GM18520 (cell line): ENCODE results near the gene MOCOS.
"Not testable (repeated sequence)": the region's sequence is repeated elsewhere in the genome, so short reads cannot be mapped to it uniquely, and the experiment has no call there.

Experiments
- ATAC-seq: cut with Tn5 transposase; IDR thresholded peaks from one replicate; pipeline ENCODE4 v1.9.1; 2021; ENCODE audit not compliant: unreplicated experiment

Gene MOCOS

DNA sequence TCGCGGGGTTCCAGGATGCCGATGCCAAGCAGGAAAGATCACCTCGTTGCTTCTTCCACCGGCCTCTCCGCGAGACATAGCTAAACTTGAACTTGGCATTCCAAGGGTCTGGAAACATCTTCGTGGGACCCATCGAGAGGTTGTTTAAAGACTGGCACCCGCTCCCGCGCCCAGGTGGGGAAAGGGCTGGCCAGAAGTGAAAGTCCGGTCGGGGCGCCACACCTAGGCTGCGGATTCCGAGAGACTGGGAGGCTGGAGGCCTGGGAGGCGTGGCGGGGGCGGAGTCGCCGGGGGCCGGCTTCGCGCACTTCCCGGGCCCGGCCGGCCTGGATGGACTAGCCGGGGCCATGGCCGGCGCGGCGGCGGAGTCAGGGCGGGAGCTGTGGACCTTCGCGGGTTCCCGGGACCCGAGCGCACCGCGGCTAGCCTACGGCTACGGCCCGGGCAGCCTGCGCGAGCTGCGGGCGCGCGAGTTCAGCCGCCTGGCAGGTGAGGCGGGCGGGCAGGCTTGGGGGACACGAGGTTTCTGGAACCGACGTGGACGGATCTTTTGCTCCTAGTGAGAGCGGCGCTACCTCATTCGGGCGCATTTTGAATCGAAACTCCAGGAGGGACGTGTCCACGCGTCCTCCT is at the start of gene MOCOS:
Gene MOCOS, plus strand, starts transcription at position 305 of the 633 bp plus-strand sequence. Its CDS starts 43 bp downstream, at position 348.
- ATAC-seq = peak; percentile 63

GRCh38 chr18:36139245-36139644 is 48.1 kb upstream of the MOCOS start:
- ATAC-seq = no peak

DNA sequence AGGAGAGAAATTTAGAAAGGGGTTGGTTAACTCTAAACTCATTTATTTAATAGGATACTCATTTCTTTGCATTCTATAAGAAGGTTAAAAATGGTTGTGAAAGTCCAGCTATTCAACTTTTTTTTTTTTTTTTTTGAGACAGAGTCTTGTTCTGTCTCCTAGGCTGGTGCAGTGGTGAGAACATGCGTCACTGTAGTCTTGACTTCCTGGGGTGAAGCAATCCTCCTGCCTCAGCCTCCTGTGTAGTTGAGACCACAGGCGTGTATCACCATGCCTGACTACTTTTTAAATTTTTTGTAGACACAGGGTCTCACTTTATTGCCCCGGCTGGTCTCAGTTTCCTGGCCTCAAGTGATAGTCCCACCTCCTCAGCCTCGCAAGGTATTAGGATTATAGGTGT is 45.7 kb upstream of the MOCOS start:
- no peak for ATAC-seq

- ATAC-seq = no peak
These were observed 44.5 kb upstream of the MOCOS start for GRCh38 chr18:36142751-36143150.

- no peak for ATAC-seq
These were observed 43.9 kb upstream of the MOCOS start for GRCh38 chr18:36143391-36143790.

DNA sequence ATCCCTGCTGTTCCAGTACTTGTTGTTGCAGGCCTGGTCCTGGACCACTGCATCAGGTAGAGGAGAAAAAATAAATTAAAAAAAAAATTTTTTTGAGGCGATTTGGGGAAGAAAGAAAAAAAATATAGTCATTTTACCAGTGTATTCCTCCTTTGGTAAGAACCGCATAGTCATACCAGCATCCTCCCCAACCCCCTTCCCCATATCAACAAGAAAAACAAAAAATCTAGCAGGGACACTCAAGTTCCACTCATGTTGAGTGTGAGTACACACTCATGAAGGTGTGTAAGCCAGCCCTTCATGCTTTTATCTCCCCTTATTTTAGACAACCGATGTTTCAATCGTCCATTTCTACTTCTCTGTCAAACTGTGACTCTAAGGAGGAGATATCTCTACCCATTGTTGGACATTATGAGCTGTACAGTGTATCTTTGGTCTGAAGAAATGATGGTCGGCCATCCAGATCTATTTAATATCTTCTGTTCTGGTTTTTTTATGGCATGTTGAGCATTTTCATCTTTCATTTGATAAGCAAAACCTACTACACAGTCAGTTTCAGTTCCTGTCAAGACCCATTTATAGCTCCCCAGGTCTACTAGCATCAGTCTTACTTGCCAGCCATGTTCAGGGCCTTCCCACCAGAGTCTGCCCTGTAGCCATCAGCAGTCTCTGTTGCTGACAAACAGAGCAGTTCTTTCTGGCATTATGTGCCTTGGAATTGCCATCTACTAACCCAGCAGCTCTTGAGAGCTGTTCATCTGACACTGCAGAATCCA is 37.6 kb upstream of the MOCOS start:
- ATAC-seq = peak; percentile 89

GRCh38 chr18:36152781-36153180 is 34.5 kb upstream of the MOCOS start:
- ATAC-seq = no peak

DNA sequence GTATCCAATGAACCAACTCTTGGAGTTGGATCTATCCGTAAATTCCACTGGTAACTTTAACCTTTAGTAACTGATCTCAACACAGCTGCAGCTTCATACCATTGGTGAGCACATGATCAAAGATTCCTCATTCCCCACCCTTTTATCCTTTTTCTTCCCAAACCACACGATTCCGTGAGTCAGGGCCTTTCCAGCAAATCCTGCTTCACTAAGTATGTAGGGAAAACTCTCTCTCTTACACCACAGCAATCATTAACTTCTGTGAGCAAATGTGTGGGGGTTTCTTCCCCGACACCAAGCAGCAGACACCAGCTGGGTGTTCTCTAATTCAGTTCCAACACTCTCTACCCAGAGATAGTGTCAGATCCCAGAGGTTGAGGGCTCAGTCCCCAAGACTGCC is 34.1 kb upstream of the MOCOS start:
- ATAC-seq = no peak

- no peak for ATAC-seq
These were observed 33.5 kb upstream of the MOCOS start for GRCh38 chr18:36153771-36154170.

GRCh38 chr18:36155851-36156757 is 31.2 kb upstream of the MOCOS start:
- no peak for ATAC-seq

- no peak for ATAC-seq
These were observed 29.9 kb upstream of the MOCOS start for GRCh38 chr18:36157441-36157840.

DNA sequence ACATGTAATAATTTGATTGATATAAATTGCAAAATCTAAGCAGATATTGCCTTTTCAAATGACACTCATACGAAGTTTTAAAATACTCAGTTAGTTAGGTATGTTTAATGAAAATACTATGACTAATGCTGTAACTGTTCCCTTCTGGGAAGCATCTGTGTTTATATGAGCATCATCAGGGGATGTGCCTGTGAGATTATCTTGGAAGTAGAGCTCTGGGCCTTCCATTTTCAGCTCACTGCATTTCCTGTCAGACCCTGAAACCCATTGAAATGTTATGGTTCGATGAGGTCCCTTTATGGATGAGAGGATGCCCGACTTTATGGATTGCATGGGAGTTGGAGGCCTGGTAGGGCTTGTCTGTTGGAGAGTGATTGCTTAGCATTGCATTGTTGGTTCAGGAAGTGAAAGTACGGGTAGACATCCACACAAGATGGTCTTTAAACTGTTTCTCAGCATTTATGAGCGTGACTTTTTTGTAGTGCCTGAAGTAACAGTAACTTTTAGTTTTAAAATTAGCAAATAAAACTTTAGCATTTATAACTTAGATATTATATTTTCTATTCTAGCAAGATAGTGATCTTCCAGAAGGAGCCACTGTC is 28.9 kb upstream of the MOCOS start:
- no peak for ATAC-seq

- no peak for ATAC-seq
These were observed 26.3 kb upstream of the MOCOS start for GRCh38 chr18:36160959-36161371.

DNA sequence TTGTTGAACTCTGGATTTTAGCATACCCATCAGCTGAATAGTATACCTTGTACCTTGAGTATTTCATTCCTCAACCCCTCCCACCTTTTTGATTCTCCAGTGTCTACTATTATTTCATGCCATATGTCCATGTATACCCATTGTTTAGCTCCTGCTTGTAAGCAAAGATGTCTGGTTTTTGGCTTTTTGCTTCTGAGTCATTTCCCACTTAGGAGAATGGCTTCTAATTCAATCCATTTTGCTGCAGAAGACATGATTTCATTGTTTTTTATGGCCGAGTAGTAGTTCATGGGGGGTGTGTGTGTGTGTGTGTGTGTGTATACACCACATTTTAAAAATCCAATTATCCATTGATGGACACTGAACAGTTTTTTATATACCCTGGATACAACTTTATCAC is 24.3 kb upstream of the MOCOS start:
- ATAC-seq = no peak

DNA sequence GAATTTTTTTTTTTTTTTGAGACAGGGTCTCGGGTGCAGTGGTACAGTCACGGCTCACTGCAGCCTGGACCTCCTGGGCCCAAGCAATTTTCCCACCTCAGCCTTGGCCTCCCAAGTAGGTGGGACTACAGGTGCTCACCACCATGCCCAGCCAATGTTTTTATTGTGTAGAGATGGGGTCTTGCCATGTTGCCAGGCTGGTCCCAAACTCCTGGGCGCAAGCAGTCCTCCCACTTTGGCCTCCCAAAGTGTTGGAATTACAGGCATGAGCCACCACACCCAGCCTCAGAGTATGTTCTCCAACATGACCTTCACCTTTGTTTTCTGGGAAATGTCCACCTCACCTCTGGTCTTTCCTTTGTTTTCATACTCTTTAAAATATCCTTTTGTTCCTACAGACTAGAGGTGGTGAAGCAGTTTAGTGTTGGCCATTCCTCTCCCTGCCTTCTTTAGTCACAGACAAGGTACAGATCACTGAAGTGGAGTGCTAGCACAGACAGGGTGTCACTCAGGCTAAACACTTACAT is 19.5 kb upstream of the MOCOS start:
- ATAC-seq = no peak

DNA sequence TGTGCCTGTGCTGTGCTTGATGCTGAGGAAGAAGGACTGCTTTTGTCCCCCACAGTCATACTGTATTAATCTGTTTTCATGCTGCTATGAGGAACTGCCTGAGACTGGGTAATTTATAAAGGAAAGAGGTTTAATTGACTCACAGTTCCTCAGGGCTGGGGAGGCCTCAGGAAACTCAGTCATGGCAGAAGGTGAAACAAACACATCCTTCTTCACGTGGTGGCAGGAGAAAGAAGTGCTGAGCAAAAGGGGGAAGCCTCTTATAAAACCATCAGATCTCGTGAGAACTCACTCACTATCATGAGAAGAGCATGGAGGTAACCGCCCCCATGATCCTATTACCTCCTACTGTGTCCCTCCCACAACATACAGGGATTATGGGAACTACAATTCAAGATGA is 19.0 kb upstream of the MOCOS start:
- ATAC-seq = not testable (repeated sequence)

DNA sequence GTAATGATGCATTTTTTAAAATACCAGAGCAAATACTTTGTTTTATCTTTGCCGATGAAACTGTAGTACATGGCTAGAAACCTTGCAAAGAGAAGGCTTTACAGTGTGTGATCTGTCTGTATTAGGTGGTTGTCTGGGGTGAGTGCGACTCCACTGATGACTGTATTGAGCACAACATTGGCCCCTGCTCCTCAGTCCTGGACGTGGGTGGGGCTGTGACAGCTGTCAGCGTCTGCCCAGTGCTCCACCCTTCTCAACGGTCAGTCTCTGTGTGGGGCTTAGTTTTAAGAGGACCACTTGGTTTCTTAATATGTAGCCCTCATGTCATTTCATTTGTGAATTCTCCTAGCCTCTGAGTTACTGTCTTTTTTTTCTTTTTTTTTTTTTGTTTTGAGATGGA is 17.4 kb upstream of the MOCOS start:
- no peak for ATAC-seq

DNA sequence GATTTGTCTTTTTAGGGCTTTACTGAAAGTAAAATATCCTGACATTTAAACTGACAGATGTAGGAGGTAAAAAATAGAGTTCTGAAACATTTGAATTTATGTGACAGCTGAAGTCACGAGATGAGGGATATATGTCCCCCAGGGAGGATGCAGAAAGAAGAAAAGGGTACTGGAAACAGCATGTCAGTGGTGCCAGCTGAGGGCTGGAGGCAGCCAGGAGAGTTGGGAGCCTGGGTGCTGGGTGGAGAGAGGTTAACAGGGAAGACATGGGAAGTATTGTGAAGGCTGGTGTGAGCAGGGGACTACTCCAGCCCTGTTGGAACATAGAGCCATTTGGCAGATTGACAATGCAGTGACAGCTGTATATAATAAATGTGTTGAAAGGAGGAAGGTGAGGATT is 11.8 kb upstream of the MOCOS start:
- ATAC-seq = no peak

GRCh38 chr18:36176177-36176584 is 11.1 kb upstream of the MOCOS start:
- ATAC-seq = no peak

- ATAC-seq = no peak
These were observed 10.6 kb upstream of the MOCOS start for GRCh38 chr18:36176711-36177110.

- no peak for ATAC-seq
These were observed 9.4 kb upstream of the MOCOS start for GRCh38 chr18:36177913-36178312.
